ENCODE results near the gene CIB2. TPM values are rescaled to one million over a fixed set of nuclear protein-coding genes. Genes with fewer than 3 reads are reported as not detected.

Gene CIB2
- total RNA-seq: 1.4 and 5.6 TPM in 2 replicates

GRCh38 chr15:78131295-78132061, at the start of gene CIB2:
Gene CIB2, minus strand, starts transcription at chr15:78131445. Its CDS starts 230 bp downstream, at chr15:78131215.

GRCh38 chr15:78149068-78149804, 18.0 kb upstream of the CIB2 start, which contains the start of gene IDH3A:
Gene IDH3A, plus strand, starts transcription at chr15:78149362. Its CDS starts 42 bp downstream, at chr15:78149404.

GRCh38 chr15:78092261-78093041, 38.8 kb downstream of the CIB2 start, which contains the start of gene SH2D7:
Gene SH2D7, plus strand, starts transcription at chr15:78092561. Its CDS starts 24 bp downstream, at chr15:78092585.

GRCh38 chr15:78077053-78077870, 54.0 kb downstream of the CIB2 start, which contains the start of gene TBC1D2B:
Gene TBC1D2B, minus strand, starts transcription at chr15:78077711. Its CDS starts 59 bp downstream, at chr15:78077652.

Other genes with a start within 250 kb of the CIB2 start
- 13.3 and 43.2 TPM in 2 replicates for gene TBC1D2B, start 53.7 kb downstream of the CIB2 start, total RNA-seq
- not detected in 2 replicates for gene SH2D7, start 38.9 kb downstream of the CIB2 start, total RNA-seq
- gene IDH3A, start 17.9 kb upstream of the CIB2 start, total RNA-seq: 28.0 and 57.5 TPM in 2 replicates
- gene ACSBG1, start 103.1 kb upstream of the CIB2 start, total RNA-seq: not detected in 2 replicates
- gene DNAJA4, start 133.1 kb upstream of the CIB2 start, total RNA-seq: 5.8 and 17.3 TPM in 2 replicates
- gene SKIC8, start 168.2 kb upstream of the CIB2 start, total RNA-seq: 41.4 and 53.3 TPM in 2 replicates
- not detected in 2 replicates for gene CRABP1, start 208.9 kb upstream of the CIB2 start, total RNA-seq